Epithelial cell of proximal tubule (primary cell): Measurements from ENCODE around the gene EXOSC9. TPM values are rescaled to one million over a fixed set of nuclear protein-coding genes. Genes with fewer than 3 reads are reported as not detected.

Experiments
- DNase-seq: peaks from one replicate; pipeline ENCODE4 v3.0.0-alpha.2; 2011; ENCODE audit warnings: low read depth
- H3K4me3 ChIP-seq: 2 replicates; pipeline ENCODE4 v1.5.1; 2011; ENCODE audit warnings: low read depth, mild to moderate bottlenecking, low read length
- CTCF ChIP-seq: conservative IDR thresholded peaks from 2 replicates; pipeline ENCODE4 v1.5.1; 2012; ENCODE audit warnings: low read depth, mild to moderate bottlenecking, low read length
- total RNA-seq: library from RNA; depleted of rRNA; stranded (reverse); fragments of >200 nt; gene quantifications from 2 replicates; pipeline ENCODE4 v1.2.3, GENCODE V29; 2015

The EXOSC9 gene
- total RNA-seq, 1 donor from 2014 or later, result 55.5 TPM

- no peak for TF ChIP-seq CTCF
- no peak for DNase-seq
- H3K4me3 ChIP-seq, result no peak overlapping the region
Observed at GRCh38 chr4:121765971-121766538, 35.1 kb upstream of the EXOSC9 start.

GRCh38 chr4:121767166-121767565, 34.0 kb upstream of the EXOSC9 start:
- no peak for TF ChIP-seq CTCF
- no peak for DNase-seq

GRCh38 chr4:121769341-121769740, 31.8 kb upstream of the EXOSC9 start:
- no peak for DNase-seq
- TF ChIP-seq CTCF, result no peak
- no peak overlapping the region for H3K4me3 ChIP-seq

More at GRCh38 chr4:121767166-121767565, 34.0 kb upstream of the EXOSC9 start:
- no peak overlapping the region for H3K4me3 ChIP-seq

- H3K4me3 ChIP-seq, result no peak overlapping the region
- no peak for TF ChIP-seq CTCF
- no peak for DNase-seq
Observed at GRCh38 chr4:121771869-121772268, 29.3 kb upstream of the EXOSC9 start.

- DNase-seq, result no peak
- H3K4me3 ChIP-seq, result no peak overlapping the region
Observed at GRCh38 chr4:121773883-121774282, 27.2 kb upstream of the EXOSC9 start.

GRCh38 chr4:121776610-121777401, 24.3 kb upstream of the EXOSC9 start:
- no peak for TF ChIP-seq CTCF
- DNase-seq, result no peak
- no peak overlapping the region for H3K4me3 ChIP-seq

More at GRCh38 chr4:121773883-121774282, 27.2 kb upstream of the EXOSC9 start:
- TF ChIP-seq CTCF, result no peak
